ENCODE measurements around the gene SELENBP1.
"Not testable (repeated sequence)": the region's sequence is repeated elsewhere in the genome, so short reads cannot be mapped to it uniquely, and the experiment has no call there.

DNA sequence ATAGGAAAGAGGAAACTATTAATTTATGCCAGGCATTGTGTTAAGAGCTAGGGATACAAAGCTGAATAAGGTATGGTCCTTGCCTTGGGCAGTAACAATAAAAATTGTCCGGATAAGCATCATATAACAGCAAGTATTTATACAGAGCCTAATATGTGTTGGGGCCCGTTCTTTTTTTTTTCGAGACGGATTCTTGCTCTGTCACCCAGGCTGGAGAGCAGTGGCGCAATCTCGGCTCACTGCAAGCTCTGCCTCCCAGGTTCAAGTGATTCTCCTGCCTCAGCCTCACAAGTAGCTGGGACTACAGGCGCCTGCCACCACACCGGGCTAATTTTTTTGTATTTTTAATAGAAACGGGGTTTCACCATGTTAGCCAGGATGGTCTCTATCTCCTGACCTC, 22.2 kb downstream of the SELENBP1 start:
- not testable (repeated sequence) for TF ChIP-seq POLR2A, SPI1, POLR2AphosphoS5 (IDR thresholded peaks at IDR 0.05; ENCODE audit: low read depth, low read length)

Measured in GM12891 (cell line).